HFFc6 (cell line): ENCODE data around the gene OR52W1. TPM values are rescaled to one million over a fixed set of nuclear protein-coding genes. Genes with fewer than 3 reads are reported as not detected.

Experiments
- DNase-seq: peaks from one replicate; pipeline ENCODE4 v3.0.0-alpha.2; 2018
- H3K27ac Mint-ChIP-seq: 2 replicates; pipeline ENCODE4 v1.8.0; 2020; ENCODE audit warnings: mild to moderate bottlenecking, mixed read lengths
- H3K27me3 Mint-ChIP-seq: 2 replicates; pipeline ENCODE4 v1.8.0; 2021; ENCODE audit warnings: mild to moderate bottlenecking, moderate library complexity, mixed read lengths; ENCODE audit not compliant: insufficient read depth
- H3K36me3 Mint-ChIP-seq: 2 replicates; pipeline ENCODE4 v1.8.0; 2021; ENCODE audit warnings: low read depth, mixed read lengths
- H3K4me1 Mint-ChIP-seq: 2 replicates; pipeline ENCODE4 v1.8.0; 2020; ENCODE audit warnings: low read depth, mixed read lengths
- H3K4me3 Mint-ChIP-seq: 2 replicates; pipeline ENCODE4 v1.8.0; 2020; ENCODE audit warnings: mild to moderate bottlenecking, moderate library complexity, mixed read lengths
- H3K9me3 Mint-ChIP-seq: 2 replicates; pipeline ENCODE4 v1.8.0; 2020; ENCODE audit warnings: mild to moderate bottlenecking, mixed read lengths
- total RNA-seq, 6 experiments: library from RNA; stranded (reverse); fragmentation: NEBNext Ultra II Directional; extraction: Animal tissue kit (Norgen Biotek cat#: 25700); gene quantifications; 2 replicates in 1 of 6; 3 replicates in 5 of 6; pipeline ENCODE4 v1.2.3, GENCODE V29; 2021
- TF ChIP-seq, protein P1 (sequence below): fragments of 200-600 bp; sonication (generic); IDR thresholded peaks from 2 replicates; pipeline ENCODE4 v1.5.0; 2021; ENCODE audit warnings: antibody characterized with exemption, mild to moderate bottlenecking

Gene OR52W1
- total RNA-seq, 6 experiments from 2014 or later: not detected

DNA sequence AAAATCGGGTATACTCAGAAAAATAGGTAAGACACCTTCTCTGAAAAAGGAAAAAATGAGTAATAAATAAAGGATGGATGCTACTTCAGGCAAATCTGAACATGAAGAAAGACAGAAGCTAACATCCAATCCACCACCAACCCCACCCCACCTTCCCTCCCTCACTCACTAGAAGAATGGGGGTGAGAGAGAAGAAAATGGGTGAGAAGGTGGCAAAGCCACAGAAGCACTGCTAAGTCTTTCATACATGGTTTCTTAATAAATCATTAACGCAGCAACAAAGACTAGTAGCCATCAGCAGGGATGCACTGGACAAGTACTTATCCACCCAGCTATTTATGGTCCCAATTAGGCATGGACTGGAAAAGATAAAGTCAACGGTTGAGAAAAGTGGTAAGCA, 29.5 kb downstream of the OR52W1 start:
- no peaks in the 10 kb centered on the region for H3K36me3 Mint-ChIP-seq
- no peak overlapping the region for H3K27ac Mint-ChIP-seq
- DNase-seq: no peak
- H3K4me1 Mint-ChIP-seq: peaks cover 18% of the 10 kb centered on the region
- H3K4me3 Mint-ChIP-seq: no peak overlapping the region
- TF ChIP-seq, protein P1, sequence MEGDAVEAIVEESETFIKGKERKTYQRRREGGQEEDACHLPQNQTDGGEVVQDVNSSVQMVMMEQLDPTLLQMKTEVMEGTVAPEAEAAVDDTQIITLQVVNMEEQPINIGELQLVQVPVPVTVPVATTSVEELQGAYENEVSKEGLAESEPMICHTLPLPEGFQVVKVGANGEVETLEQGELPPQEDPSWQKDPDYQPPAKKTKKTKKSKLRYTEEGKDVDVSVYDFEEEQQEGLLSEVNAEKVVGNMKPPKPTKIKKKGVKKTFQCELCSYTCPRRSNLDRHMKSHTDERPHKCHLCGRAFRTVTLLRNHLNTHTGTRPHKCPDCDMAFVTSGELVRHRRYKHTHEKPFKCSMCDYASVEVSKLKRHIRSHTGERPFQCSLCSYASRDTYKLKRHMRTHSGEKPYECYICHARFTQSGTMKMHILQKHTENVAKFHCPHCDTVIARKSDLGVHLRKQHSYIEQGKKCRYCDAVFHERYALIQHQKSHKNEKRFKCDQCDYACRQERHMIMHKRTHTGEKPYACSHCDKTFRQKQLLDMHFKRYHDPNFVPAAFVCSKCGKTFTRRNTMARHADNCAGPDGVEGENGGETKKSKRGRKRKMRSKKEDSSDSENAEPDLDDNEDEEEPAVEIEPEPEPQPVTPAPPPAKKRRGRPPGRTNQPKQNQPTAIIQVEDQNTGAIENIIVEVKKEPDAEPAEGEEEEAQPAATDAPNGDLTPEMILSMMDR: no peak
- no peaks in the 10 kb centered on the region for H3K9me3 Mint-ChIP-seq
- no peaks in the 10 kb centered on the region; the same call in 1 of the 2 replicates for H3K27me3 Mint-ChIP-seq

- no peak for DNase-seq
- Mint-ChIP-seq H3K9me3 (no peaks in the 10 kb centered on the region), H3K27ac (no peak overlapping the region), H3K4me1 (peaks cover 17% of the 10 kb centered on the region), H3K4me3 (no peak overlapping the region), H3K27me3 (no peaks in the 10 kb centered on the region; the same call in 1 of the 2 replicates), H3K36me3 (no peaks in the 10 kb centered on the region)
- TF ChIP-seq, protein P1: no peak
Measured at GRCh38 chr11:6229911-6230310, 30.9 kb downstream of the OR52W1 start.

GRCh38 chr11:6232899-6233298, 33.9 kb downstream of the OR52W1 start:
- TF ChIP-seq, protein P1: no peak
- Mint-ChIP-seq H3K27me3 (no peaks in the 10 kb centered on the region; the same call in 1 of the 2 replicates), H3K4me3 (peak overlapping the region; percentile 97), H3K4me1 (peaks cover 15% of the 10 kb centered on the region), H3K9me3 (no peaks in the 10 kb centered on the region), H3K27ac (no peak overlapping the region), H3K36me3 (no peaks in the 10 kb centered on the region)
- DNase-seq: no peak

GRCh38 chr11:6233984-6234386, 35.0 kb downstream of the OR52W1 start:
- TF ChIP-seq, protein P1: no peak
- no peaks in the 10 kb centered on the region for H3K9me3 Mint-ChIP-seq
- no peaks in the 10 kb centered on the region; the same call in 1 of the 2 replicates for H3K27me3 Mint-ChIP-seq
- peak overlapping the region; percentile 95 for H3K27ac Mint-ChIP-seq
- no peaks in the 10 kb centered on the region for H3K36me3 Mint-ChIP-seq
- peak overlapping the region; percentile 97 for H3K4me3 Mint-ChIP-seq
- peaks cover 15% of the 10 kb centered on the region for H3K4me1 Mint-ChIP-seq
- DNase-seq: no peak

- peak; percentile 100 for DNase-seq
- TF ChIP-seq, protein P1: no peak
- H3K36me3 Mint-ChIP-seq: no peaks in the 10 kb centered on the region
- peak within 1 kb of the TSS; percentile 97 for H3K4me3 Mint-ChIP-seq
- no peaks in the 10 kb centered on the region; the same call in 1 of the 2 replicates for H3K27me3 Mint-ChIP-seq
- peak within 1 kb of the TSS; percentile 95 for H3K27ac Mint-ChIP-seq
- H3K9me3 Mint-ChIP-seq: no peaks in the 10 kb centered on the region
- peaks cover 15% of the 10 kb centered on the region for H3K4me1 Mint-ChIP-seq
Measured at GRCh38 chr11:6234387-6235107, 35.5 kb downstream of the OR52W1 start, which contains the start of gene FHIP1B. TSS of gene FHIP1B (minus strand) at chr11:6234636. CDS start at chr11:6224516, 10,120 bp downstream.
